Measurements from ENCODE around the gene HRAS. TPM values are rescaled to one million over a fixed set of nuclear protein-coding genes. Genes with fewer than 3 reads are reported as not detected.
A peak's percentile ranks its signal among the peaks of the same experiment; 100 is the strongest.
"Not testable (repeated sequence)": the region's sequence is repeated elsewhere in the genome, so short reads cannot be mapped to it uniquely, and the experiment has no call there.

Gene HRAS
- total and polyA plus RNA-seq, 2 of the 13 experiments (the other 11 are each of a cell fraction or from before 2014, with no cell fraction given): 32.9 to 50.0 TPM

GRCh38 chr11:574031-574570, 38.7 kb upstream of the HRAS start:
- H3K9me3 ChIP-seq (ENCODE audit: low read length); DNase-seq (ENCODE audit: low spot score); H2AFZ ChIP-seq (ENCODE audit: low read length); CTCF ChIA-PET (ENCODE audit: low intra/inter-chr PET ratio, low total read pairs); ATAC-seq; FAIRE-seq; POLR2A ChIA-PET; in situ Hi-C loops (cut with HindIII; ENCODE audit: extremely low pct_ligation_motif_present, low pct_unique_long_range_greater_than_20kb); H3K27ac ChIP-seq (ENCODE audit: extremely low read length, insufficient read depth, low read length); intact Hi-C loops (cut with micrococcal nuclease; ENCODE audit: unreplicated experiment); H3K27me3 ChIP-seq (ENCODE audit: control insufficient read depth in 1 of 2, insufficient read depth in 2 of 2, low read length in 2 of 2); H3K36me3 ChIP-seq (replicated peaks in 1 of 2; ENCODE audit: control insufficient read depth in 1 of 2, insufficient read depth in 2 of 2, low read length in 2 of 2); BruUV-seq (replicated peaks): not testable (repeated sequence)
- peak; percentile 40 for TF ChIP-seq MAFF (IDR thresholded peaks at IDR 0.05; ENCODE audit: low read depth, low read length)
- TF ChIP-seq USF2 (IDR thresholded peaks at IDR 0.05; ENCODE audit: low read depth, low read length): peak; percentile 71
- TF ChIP-seq USF2 (CRISPR knock-in tag; IDR thresholded peaks at IDR 0.05; ENCODE audit: borderline replicate concordance): peak; percentile 50; the same call in 1 of the 2 replicates
- peak; percentile 92 for TF ChIP-seq RAD51 (IDR thresholded peaks at IDR 0.05; ENCODE audit: borderline replicate concordance)
- peak; percentile 53 to 64 for TF ChIP-seq MAFK (conservative IDR thresholded peaks at IDR 0.05 in 1 of 2, IDR thresholded peaks at IDR 0.05 in 1 of 2; ENCODE audit: low read length in 2 of 2)
- Histone ChIP-seq H3K9ac (ENCODE audit: insufficient read depth, low read depth, low read length) (peak overlapping the region; percentile 61; the same call in 1 of the 2 replicates), H4K20me1 (ENCODE audit: insufficient read depth, low read length) (peaks cover 22% of the 10 kb centered on the region), H3K4me2 (ENCODE audit: low read depth, low read length) (peak overlapping the region; percentile 99), H3K79me2 (ENCODE audit: insufficient read depth, low read length) (peaks cover 24% of the 10 kb centered on the region), H3K4me3 (replicated peaks in 1 of 3; ENCODE audit: insufficient read depth in 1 of 3, low read depth in 2 of 3, low read length in 3 of 3) (peak overlapping the region; percentile 61 to 80 (median 66); a peak in 5 of 6 replicates), H3K4me1 (ENCODE audit: insufficient read depth, low read length) (peaks cover 63% of the 10 kb centered on the region)
- WGBS (ENCODE audit: low lambda C conversion rate): 19% methylated on average over 14 of the region's 14 CpGs
